Measurements from ENCODE around the gene TMEM215. TPM values are rescaled to one million over a fixed set of nuclear protein-coding genes. Genes with fewer than 3 reads are reported as not detected.

Gene TMEM215
- total RNA-seq, 1 donor from 2014 or later = not detected

DNA sequence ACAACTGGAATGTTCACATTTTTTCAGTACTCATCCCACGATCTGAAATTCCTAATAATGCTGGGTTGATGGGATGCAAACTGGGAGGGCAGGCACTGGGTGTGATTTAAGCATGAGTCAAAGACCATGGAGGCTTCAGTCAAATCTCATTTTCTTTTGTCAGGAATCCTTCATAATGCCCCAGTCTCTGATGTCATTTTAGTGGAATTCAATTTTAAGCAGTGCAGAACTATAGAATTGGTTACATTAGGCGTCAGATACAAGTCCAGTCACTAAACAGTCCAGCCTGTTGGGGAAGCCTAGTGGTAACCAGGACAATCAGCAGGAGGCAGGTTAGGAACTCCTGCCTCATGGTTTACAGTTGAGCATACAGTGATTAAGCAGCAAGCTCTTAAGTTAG is 41.0 kb upstream of the TMEM215 start:
- H3K27ac Mint-ChIP-seq (ENCODE audit: unreplicated experiment) = no peak overlapping the region
- H3K36me3 Mint-ChIP-seq (ENCODE audit: low read depth) = no peaks in the 10 kb centered on the region
- H3K4me3 Mint-ChIP-seq (ENCODE audit: unreplicated experiment) = no peak overlapping the region
- DNase-seq (ENCODE audit: low spot score) = no peak
- peaks cover 3% of the 10 kb centered on the region for H3K9me3 Mint-ChIP-seq (ENCODE audit: low read depth)
- H3K27me3 Mint-ChIP-seq (ENCODE audit: low read depth) = peaks cover 6% of the 10 kb centered on the region
- H3K4me1 Mint-ChIP-seq (ENCODE audit: low read depth) = peaks cover 10% of the 10 kb centered on the region
- TF ChIP-seq, protein P1, sequence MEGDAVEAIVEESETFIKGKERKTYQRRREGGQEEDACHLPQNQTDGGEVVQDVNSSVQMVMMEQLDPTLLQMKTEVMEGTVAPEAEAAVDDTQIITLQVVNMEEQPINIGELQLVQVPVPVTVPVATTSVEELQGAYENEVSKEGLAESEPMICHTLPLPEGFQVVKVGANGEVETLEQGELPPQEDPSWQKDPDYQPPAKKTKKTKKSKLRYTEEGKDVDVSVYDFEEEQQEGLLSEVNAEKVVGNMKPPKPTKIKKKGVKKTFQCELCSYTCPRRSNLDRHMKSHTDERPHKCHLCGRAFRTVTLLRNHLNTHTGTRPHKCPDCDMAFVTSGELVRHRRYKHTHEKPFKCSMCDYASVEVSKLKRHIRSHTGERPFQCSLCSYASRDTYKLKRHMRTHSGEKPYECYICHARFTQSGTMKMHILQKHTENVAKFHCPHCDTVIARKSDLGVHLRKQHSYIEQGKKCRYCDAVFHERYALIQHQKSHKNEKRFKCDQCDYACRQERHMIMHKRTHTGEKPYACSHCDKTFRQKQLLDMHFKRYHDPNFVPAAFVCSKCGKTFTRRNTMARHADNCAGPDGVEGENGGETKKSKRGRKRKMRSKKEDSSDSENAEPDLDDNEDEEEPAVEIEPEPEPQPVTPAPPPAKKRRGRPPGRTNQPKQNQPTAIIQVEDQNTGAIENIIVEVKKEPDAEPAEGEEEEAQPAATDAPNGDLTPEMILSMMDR (IDR thresholded peaks at IDR 0.05) = no peak

DNA sequence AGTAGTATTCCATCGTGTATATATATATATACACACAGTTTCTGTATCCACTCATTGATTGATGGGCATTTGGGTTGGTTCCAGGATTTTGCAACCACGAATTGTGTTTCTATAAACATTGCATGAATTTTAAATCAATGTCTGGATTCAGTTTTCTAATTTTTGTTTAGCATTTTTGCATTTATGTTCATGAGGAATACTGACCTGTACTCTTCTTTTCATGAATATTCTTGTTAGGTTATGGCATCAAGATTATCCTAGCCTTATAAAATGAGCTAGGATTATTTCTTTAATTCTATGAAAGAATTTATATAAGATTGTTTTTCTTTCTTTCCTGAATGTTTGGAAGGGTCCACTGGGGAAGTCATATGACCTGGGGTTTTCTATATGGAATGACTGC is 35.3 kb upstream of the TMEM215 start:
- H3K36me3 Mint-ChIP-seq (ENCODE audit: low read depth) = no peaks in the 10 kb centered on the region
- no peak for DNase-seq (ENCODE audit: low spot score)
- H3K4me3 Mint-ChIP-seq (ENCODE audit: unreplicated experiment) = no peak overlapping the region
- H3K27ac Mint-ChIP-seq (ENCODE audit: unreplicated experiment) = no peak overlapping the region
- TF ChIP-seq, protein P1 (IDR thresholded peaks at IDR 0.05) = no peak
- peaks cover 14% of the 10 kb centered on the region for H3K27me3 Mint-ChIP-seq (ENCODE audit: low read depth)
- H3K4me1 Mint-ChIP-seq (ENCODE audit: low read depth) = no peaks in the 10 kb centered on the region
- peaks cover 3% of the 10 kb centered on the region for H3K9me3 Mint-ChIP-seq (ENCODE audit: low read depth)

DNA sequence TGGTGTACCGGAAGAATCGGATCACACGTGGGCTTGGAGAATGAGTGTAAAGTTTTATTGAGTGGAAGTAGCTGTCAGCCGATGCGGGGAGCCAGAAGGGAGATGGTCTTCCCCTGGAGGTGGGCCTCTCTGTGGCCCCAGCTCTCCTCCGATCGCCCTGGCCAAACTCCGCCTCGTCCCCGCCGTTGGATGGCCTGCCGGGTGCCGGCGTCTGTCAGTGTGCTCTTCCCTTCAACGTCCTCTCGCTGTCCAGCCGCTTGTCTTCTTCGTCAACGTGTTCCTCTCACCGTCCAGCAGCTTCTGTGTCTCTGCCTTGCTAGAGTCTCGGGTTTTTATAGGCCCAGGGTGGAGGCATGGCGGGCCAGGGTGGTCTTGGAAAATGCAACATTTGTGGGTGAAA is 27.6 kb upstream of the TMEM215 start:
- Mint-ChIP-seq H3K4me3 (ENCODE audit: unreplicated experiment) (no peak overlapping the region), H3K4me1 (ENCODE audit: low read depth) (no peaks in the 10 kb centered on the region), H3K9me3 (ENCODE audit: low read depth) (peaks cover 6% of the 10 kb centered on the region), H3K27ac (ENCODE audit: unreplicated experiment) (no peak overlapping the region), H3K27me3 (ENCODE audit: low read depth) (peaks cover 5% of the 10 kb centered on the region), H3K36me3 (ENCODE audit: low read depth) (no peaks in the 10 kb centered on the region)
- no peak for DNase-seq (ENCODE audit: low spot score)
- TF ChIP-seq, protein P1 (IDR thresholded peaks at IDR 0.05) = no peak

DNA sequence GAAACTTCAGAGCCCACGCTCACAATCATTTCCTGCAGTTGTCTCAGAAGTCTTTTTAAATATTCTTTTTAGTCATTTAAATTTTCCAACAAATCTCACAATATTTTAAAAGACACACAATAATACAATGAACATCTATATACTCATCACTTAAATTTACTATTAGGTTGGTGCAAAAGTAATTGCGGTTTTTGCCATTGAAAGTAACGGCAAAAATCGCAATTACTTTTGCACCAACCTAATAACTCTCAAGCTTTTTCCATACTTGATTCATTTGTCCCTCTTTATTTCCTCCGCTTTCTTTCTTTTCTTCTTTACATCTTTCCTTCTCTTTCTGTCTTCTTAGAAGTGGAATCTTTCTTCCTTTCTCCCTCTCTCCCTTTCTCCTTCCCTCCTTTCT is 19.2 kb upstream of the TMEM215 start:
- no peak overlapping the region for H3K27ac Mint-ChIP-seq (ENCODE audit: unreplicated experiment)
- no peak for DNase-seq (ENCODE audit: low spot score)
- no peaks in the 10 kb centered on the region for H3K36me3 Mint-ChIP-seq (ENCODE audit: low read depth)
- TF ChIP-seq, protein P1 (IDR thresholded peaks at IDR 0.05) = no peak
- no peaks in the 10 kb centered on the region for H3K4me1 Mint-ChIP-seq (ENCODE audit: low read depth)
- H3K4me3 Mint-ChIP-seq (ENCODE audit: unreplicated experiment) = no peak overlapping the region
- peaks cover 27% of the 10 kb centered on the region for H3K27me3 Mint-ChIP-seq (ENCODE audit: low read depth)
- no peaks in the 10 kb centered on the region for H3K9me3 Mint-ChIP-seq (ENCODE audit: low read depth)

DNA sequence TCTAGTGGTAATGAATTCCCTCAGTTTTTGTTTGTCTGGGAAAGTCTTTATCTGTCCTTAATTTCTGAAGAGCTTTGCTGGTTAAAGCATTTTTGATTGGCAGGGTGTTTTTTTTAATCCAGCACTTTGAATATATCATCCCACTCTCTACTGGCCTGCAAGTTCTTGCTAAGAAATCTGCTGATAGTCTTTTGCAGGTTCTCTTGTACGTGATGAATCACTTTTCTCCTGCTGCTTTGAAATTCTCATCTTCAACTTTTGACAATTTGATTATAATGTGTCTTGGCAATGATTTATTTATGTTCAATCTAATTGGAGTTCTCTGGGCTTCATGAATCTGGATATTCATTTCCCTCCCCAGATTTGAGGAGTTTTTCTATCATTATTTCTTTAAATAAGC is 8.1 kb upstream of the TMEM215 start:
- H3K27ac Mint-ChIP-seq (ENCODE audit: unreplicated experiment) = no peak overlapping the region
- peaks cover 2% of the 10 kb centered on the region for H3K36me3 Mint-ChIP-seq (ENCODE audit: low read depth)
- no peak overlapping the region for H3K4me3 Mint-ChIP-seq (ENCODE audit: unreplicated experiment)
- no peaks in the 10 kb centered on the region for H3K4me1 Mint-ChIP-seq (ENCODE audit: low read depth)
- TF ChIP-seq, protein P1 (IDR thresholded peaks at IDR 0.05) = no peak
- peaks cover 13% of the 10 kb centered on the region for H3K27me3 Mint-ChIP-seq (ENCODE audit: low read depth)
- DNase-seq (ENCODE audit: low spot score) = no peak
- H3K9me3 Mint-ChIP-seq (ENCODE audit: low read depth) = peaks cover 33% of the 10 kb centered on the region
